Type B pancreatic cell (in vitro differentiated cells): ENCODE measurements around the gene DCDC1. TPM values are rescaled to one million over a fixed set of nuclear protein-coding genes. Genes with fewer than 3 reads are reported as not detected.

ENCODE experiments used
- DNase-seq: peaks from one replicate; pipeline ENCODE4 v3.0.0; 2021; ENCODE audit warnings: mixed read lengths; ENCODE audit not compliant: unreplicated experiment; ENCODE audit errors: extremely low spot score
- H3K27ac Mint-ChIP-seq: 2 replicates; pipeline ENCODE4 v1.8.0; 2021; ENCODE audit warnings: mild to moderate bottlenecking, mixed read lengths
- H3K27me3 Mint-ChIP-seq: 2 replicates; pipeline ENCODE4 v1.8.0; 2021; ENCODE audit warnings: mixed read lengths
- H3K36me3 Mint-ChIP-seq: 2 replicates; pipeline ENCODE4 v1.8.0; 2021; ENCODE audit warnings: mixed read lengths
- H3K4me1 Mint-ChIP-seq: one replicate; pipeline ENCODE4 v1.8.0; 2021; ENCODE audit warnings: mixed read lengths; ENCODE audit not compliant: unreplicated experiment
- H3K4me3 Mint-ChIP-seq: 2 replicates; pipeline ENCODE4 v1.8.0; 2021; ENCODE audit warnings: mild to moderate bottlenecking, mixed read lengths
- H3K9me3 Mint-ChIP-seq: 2 replicates; pipeline ENCODE4 v1.8.0; 2021; ENCODE audit warnings: mixed read lengths
- CTCF ChIP-seq: fragments of 200-600 bp; sonication (generic); conservative IDR thresholded peaks from 2 replicates; pipeline ENCODE4 v1.5.0; 2021; ENCODE audit warnings: antibody characterized with exemption, mild to moderate bottlenecking
- total RNA-seq: library from RNA; stranded (reverse); gene quantifications from 2 replicates; pipeline ENCODE4 v1.2.1, GENCODE V29; 2021; ENCODE audit warnings: low replicate concordance

DCDC1 gene
- total RNA-seq, 1 donor from 2014 or later: 4.8 TPM

- DNase-seq: no peak
- H3K36me3 Mint-ChIP-seq: no peaks in the 10 kb centered on the region
- H3K4me1 Mint-ChIP-seq: peaks cover 8% of the 10 kb centered on the region
- TF ChIP-seq CTCF: no peak
- no peaks in the 10 kb centered on the region for H3K9me3 Mint-ChIP-seq
- H3K4me3 Mint-ChIP-seq: no peak overlapping the region
- H3K27ac Mint-ChIP-seq: no peak overlapping the region
- H3K27me3 Mint-ChIP-seq: peaks cover 3% of the 10 kb centered on the region
Observed at GRCh38 chr11:31102316-31102715, 267.2 kb downstream of the DCDC1 start.

GRCh38 chr11:31096191-31096805 lies 273.2 kb downstream of the DCDC1 start:
- H3K9me3 Mint-ChIP-seq: no peaks in the 10 kb centered on the region
- no peaks in the 10 kb centered on the region for H3K27me3 Mint-ChIP-seq
- no peaks in the 10 kb centered on the region for H3K36me3 Mint-ChIP-seq
- no peak for TF ChIP-seq CTCF
- DNase-seq: no peak
- no peak overlapping the region for H3K4me3 Mint-ChIP-seq
- no peak overlapping the region for H3K27ac Mint-ChIP-seq
- no peaks in the 10 kb centered on the region for H3K4me1 Mint-ChIP-seq

GRCh38 chr11:31092638-31093037 lies 276.9 kb downstream of the DCDC1 start:
- DNase-seq: no peak
- no peaks in the 10 kb centered on the region for H3K36me3 Mint-ChIP-seq
- no peak overlapping the region for H3K4me3 Mint-ChIP-seq
- H3K9me3 Mint-ChIP-seq: peaks cover 14% of the 10 kb centered on the region
- H3K27me3 Mint-ChIP-seq: no peaks in the 10 kb centered on the region
- no peaks in the 10 kb centered on the region for H3K4me1 Mint-ChIP-seq
- no peak overlapping the region for H3K27ac Mint-ChIP-seq
- no peak for TF ChIP-seq CTCF

- Mint-ChIP-seq H3K9me3 (peaks cover 14% of the 10 kb centered on the region), H3K4me3 (no peak overlapping the region), H3K27me3 (no peaks in the 10 kb centered on the region), H3K27ac (no peak overlapping the region), H3K36me3 (no peaks in the 10 kb centered on the region), H3K4me1 (no peaks in the 10 kb centered on the region)
- TF ChIP-seq CTCF: no peak
- DNase-seq: no peak
Observed at GRCh38 chr11:31089117-31089516, 280.4 kb downstream of the DCDC1 start.

- no peaks in the 10 kb centered on the region for H3K27me3 Mint-ChIP-seq
- no peaks in the 10 kb centered on the region for H3K4me1 Mint-ChIP-seq
- H3K4me3 Mint-ChIP-seq: no peak overlapping the region
Observed at GRCh38 chr11:31069447-31070205, 299.9 kb downstream of the DCDC1 start.

More at GRCh38 chr11:31069447-31070205, 299.9 kb downstream of the DCDC1 start:
- Mint-ChIP-seq H3K27ac (no peak overlapping the region), H3K36me3 (no peaks in the 10 kb centered on the region), H3K9me3 (no peaks in the 10 kb centered on the region)
- no peak for DNase-seq
- TF ChIP-seq CTCF: no peak
